HFFc6 (cell line): ENCODE data around the gene TNNI2. TPM values are rescaled to one million over a fixed set of nuclear protein-coding genes. Genes with fewer than 3 reads are reported as not detected.

Experiments
- DNase-seq: peaks from one replicate; pipeline ENCODE4 v3.0.0-alpha.2; 2018
- H3K27ac Mint-ChIP-seq: 2 replicates; pipeline ENCODE4 v1.8.0; 2020; ENCODE audit warnings: mild to moderate bottlenecking, mixed read lengths
- H3K27me3 Mint-ChIP-seq: 2 replicates; pipeline ENCODE4 v1.8.0; 2021; ENCODE audit warnings: mild to moderate bottlenecking, moderate library complexity, mixed read lengths; ENCODE audit not compliant: insufficient read depth
- H3K36me3 Mint-ChIP-seq: 2 replicates; pipeline ENCODE4 v1.8.0; 2021; ENCODE audit warnings: low read depth, mixed read lengths
- H3K4me1 Mint-ChIP-seq: 2 replicates; pipeline ENCODE4 v1.8.0; 2020; ENCODE audit warnings: low read depth, mixed read lengths
- H3K4me3 Mint-ChIP-seq: 2 replicates; pipeline ENCODE4 v1.8.0; 2020; ENCODE audit warnings: mild to moderate bottlenecking, moderate library complexity, mixed read lengths
- H3K9me3 Mint-ChIP-seq: 2 replicates; pipeline ENCODE4 v1.8.0; 2020; ENCODE audit warnings: mild to moderate bottlenecking, mixed read lengths
- total RNA-seq, 6 experiments: library from RNA; stranded (reverse); fragmentation: NEBNext Ultra II Directional; extraction: Animal tissue kit (Norgen Biotek cat#: 25700); gene quantifications; 2 replicates in 1 of 6; 3 replicates in 5 of 6; pipeline ENCODE4 v1.2.3, GENCODE V29; 2021
- TF ChIP-seq, protein P1 (sequence below): fragments of 200-600 bp; sonication (generic); IDR thresholded peaks from 2 replicates; pipeline ENCODE4 v1.5.0; 2021; ENCODE audit warnings: antibody characterized with exemption, mild to moderate bottlenecking

The TNNI2 gene
- total RNA-seq, 6 experiments from 2014 or later = not detected

- Mint-ChIP-seq H3K27me3 (peaks cover 14% of the 10 kb centered on the region; the same call in 1 of the 2 replicates), H3K4me3 (no peak overlapping the region), H3K9me3 (no peaks in the 10 kb centered on the region), H3K36me3 (no peaks in the 10 kb centered on the region), H3K27ac (no peak overlapping the region), H3K4me1 (peaks cover 5% of the 10 kb centered on the region)
- TF ChIP-seq, protein P1, sequence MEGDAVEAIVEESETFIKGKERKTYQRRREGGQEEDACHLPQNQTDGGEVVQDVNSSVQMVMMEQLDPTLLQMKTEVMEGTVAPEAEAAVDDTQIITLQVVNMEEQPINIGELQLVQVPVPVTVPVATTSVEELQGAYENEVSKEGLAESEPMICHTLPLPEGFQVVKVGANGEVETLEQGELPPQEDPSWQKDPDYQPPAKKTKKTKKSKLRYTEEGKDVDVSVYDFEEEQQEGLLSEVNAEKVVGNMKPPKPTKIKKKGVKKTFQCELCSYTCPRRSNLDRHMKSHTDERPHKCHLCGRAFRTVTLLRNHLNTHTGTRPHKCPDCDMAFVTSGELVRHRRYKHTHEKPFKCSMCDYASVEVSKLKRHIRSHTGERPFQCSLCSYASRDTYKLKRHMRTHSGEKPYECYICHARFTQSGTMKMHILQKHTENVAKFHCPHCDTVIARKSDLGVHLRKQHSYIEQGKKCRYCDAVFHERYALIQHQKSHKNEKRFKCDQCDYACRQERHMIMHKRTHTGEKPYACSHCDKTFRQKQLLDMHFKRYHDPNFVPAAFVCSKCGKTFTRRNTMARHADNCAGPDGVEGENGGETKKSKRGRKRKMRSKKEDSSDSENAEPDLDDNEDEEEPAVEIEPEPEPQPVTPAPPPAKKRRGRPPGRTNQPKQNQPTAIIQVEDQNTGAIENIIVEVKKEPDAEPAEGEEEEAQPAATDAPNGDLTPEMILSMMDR = no peak
- no peak for DNase-seq
These were observed 19.4 kb downstream of the TNNI2 start for GRCh38 chr11:1858154-1858553.

GRCh38 chr11:1858576-1858975, 19.8 kb downstream of the TNNI2 start:
- H3K36me3 Mint-ChIP-seq = no peaks in the 10 kb centered on the region
- H3K27ac Mint-ChIP-seq = no peak overlapping the region
- peaks cover 10% of the 10 kb centered on the region for H3K4me1 Mint-ChIP-seq
- DNase-seq = no peak
- TF ChIP-seq, protein P1 = no peak
- no peaks in the 10 kb centered on the region for H3K9me3 Mint-ChIP-seq
- no peak overlapping the region for H3K4me3 Mint-ChIP-seq
- H3K27me3 Mint-ChIP-seq = peaks cover 10% of the 10 kb centered on the region; the same call in 1 of the 2 replicates

- H3K4me1 Mint-ChIP-seq = peaks cover 14% of the 10 kb centered on the region
- DNase-seq = no peak
- no peaks in the 10 kb centered on the region for H3K36me3 Mint-ChIP-seq
- H3K9me3 Mint-ChIP-seq = no peaks in the 10 kb centered on the region
- no peak overlapping the region for H3K4me3 Mint-ChIP-seq
- H3K27ac Mint-ChIP-seq = no peak overlapping the region
- H3K27me3 Mint-ChIP-seq = peaks cover 6% of the 10 kb centered on the region; the same call in 1 of the 2 replicates
- TF ChIP-seq, protein P1 = no peak
These were observed 20.2 kb downstream of the TNNI2 start for GRCh38 chr11:1859004-1859403.

DNA sequence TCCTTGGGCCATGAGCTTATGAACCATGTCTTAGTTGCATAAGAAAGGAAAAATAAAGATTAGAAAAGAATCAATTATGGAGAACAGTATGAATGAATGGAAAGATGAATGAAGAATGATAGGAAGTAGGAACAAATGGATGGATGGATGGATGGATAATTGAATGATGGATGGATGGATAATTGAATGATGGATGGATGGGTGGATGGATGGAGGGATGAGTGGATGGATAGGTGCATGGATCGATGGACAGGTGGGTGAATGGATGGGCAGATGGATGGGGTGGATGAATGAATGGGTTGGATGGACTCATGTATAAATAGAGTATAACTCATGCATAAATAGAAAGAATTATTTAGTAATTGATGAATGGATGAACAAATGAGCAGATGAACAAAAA, 21.3 kb downstream of the TNNI2 start:
- DNase-seq = no peak
- Mint-ChIP-seq H3K36me3 (no peaks in the 10 kb centered on the region), H3K9me3 (no peaks in the 10 kb centered on the region), H3K27me3 (peaks cover 3% of the 10 kb centered on the region; the same call in 1 of the 2 replicates), H3K4me3 (no peak overlapping the region), H3K4me1 (peaks cover 20% of the 10 kb centered on the region), H3K27ac (no peak overlapping the region)
- TF ChIP-seq, protein P1 = no peak

- no peak overlapping the region for H3K27ac Mint-ChIP-seq
- H3K4me1 Mint-ChIP-seq = peaks cover 20% of the 10 kb centered on the region
- H3K36me3 Mint-ChIP-seq = no peaks in the 10 kb centered on the region
- no peaks in the 10 kb centered on the region for H3K9me3 Mint-ChIP-seq
- peaks cover 1% of the 10 kb centered on the region; the same call in 1 of the 2 replicates for H3K27me3 Mint-ChIP-seq
- TF ChIP-seq, protein P1 = no peak
- H3K4me3 Mint-ChIP-seq = no peak overlapping the region
- no peak for DNase-seq
These were observed 22.9 kb downstream of the TNNI2 start for GRCh38 chr11:1861435-1862411.
